HEK293 (cell line): ENCODE measurements around the gene PPIA.

Source experiments
- GLI4 ChIP-seq: fragments of 450-650 bp; formaldehyde crosslinking; IDR thresholded peaks from 2 replicates; pipeline ENCODE4 v1.5.1; 2016; ENCODE audit warnings: missing biosample characterization, missing genetic modification characterization
- YY1 ChIP-seq: fragments of 450-650 bp; formaldehyde crosslinking; IDR thresholded peaks from 2 replicates; pipeline ENCODE4 v1.5.1; 2018; ENCODE audit warnings: missing biosample characterization, missing genetic modification characterization
- ZFP3 ChIP-seq: fragments of 450-650 bp; formaldehyde crosslinking; IDR thresholded peaks from 2 replicates; pipeline ENCODE4 v1.5.1; 2016; ENCODE audit warnings: low read depth, missing biosample characterization, missing genetic modification characterization
- ZNF146 ChIP-seq: fragments of 450-650 bp; formaldehyde crosslinking; IDR thresholded peaks from 2 replicates; pipeline ENCODE4 v1.5.1; 2016; ENCODE audit warnings: missing biosample characterization, missing genetic modification characterization
- ZNF274 ChIP-seq, 2 experiments: fragments of 200-500 bp in 1 of 2; fragments of 450-650 bp in 1 of 2; sonication (Bioruptor generic) in 1 of 2; formaldehyde crosslinking in 1 of 2; IDR thresholded peaks; 2 replicates each; pipeline versions ENCODE4 v1.5.1 to v1.6.1; 2014 to 2016; ENCODE audit warnings: borderline replicate concordance in 1 of 2, inconsistent platforms in 1 of 2, low read length in 1 of 2, missing biosample characterization in 1 of 2, missing genetic modification characterization in 1 of 2
- ZNF311 ChIP-seq: fragments of 450-650 bp; formaldehyde crosslinking; IDR thresholded peaks from 2 replicates; pipeline ENCODE4 v1.5.1; 2017; ENCODE audit warnings: missing biosample characterization, missing genetic modification characterization, borderline replicate concordance
- ZNF658 ChIP-seq: fragments of 450-650 bp; formaldehyde crosslinking; IDR thresholded peaks from 2 replicates; pipeline ENCODE4; 2016; ENCODE audit warnings: missing biosample characterization, missing genetic modification characterization
- ZNF830 ChIP-seq: fragments of 450-650 bp; IDR thresholded peaks from 2 replicates; pipeline ENCODE4 v1.5.0; 2018; ENCODE audit warnings: missing biosample characterization, missing genetic modification characterization, low read depth, mild to moderate bottlenecking, moderate library complexity
- TF ChIP-seq, protein P1 (sequence below): fragments of 450-650 bp; formaldehyde crosslinking; IDR thresholded peaks from 2 replicates; pipeline ENCODE4 v1.5.1; 2016; ENCODE audit warnings: missing biosample characterization, missing genetic modification characterization
- TF ChIP-seq, protein P2 (sequence below): fragments of 450-650 bp; formaldehyde crosslinking; IDR thresholded peaks from 2 replicates; pipeline ENCODE4 v1.5.1; 2016; ENCODE audit warnings: missing biosample characterization, missing genetic modification characterization, low read depth
- TF ChIP-seq, protein P3 (sequence below): fragments of 450-650 bp; formaldehyde crosslinking; IDR thresholded peaks from 2 replicates; pipeline ENCODE4 v1.5.1; 2016; ENCODE audit warnings: missing biosample characterization, missing genetic modification characterization
- TF ChIP-seq, protein P4 (sequence below): fragments of 450-650 bp; formaldehyde crosslinking; IDR thresholded peaks from 2 replicates; pipeline ENCODE4 v1.5.1; 2016; ENCODE audit warnings: missing biosample characterization, missing genetic modification characterization
- TF ChIP-seq, protein P5 (sequence below): fragments of 450-650 bp; formaldehyde crosslinking; optimal IDR thresholded peaks from 2 replicates; pipeline ENCODE3; 2016; ENCODE audit warnings: missing biosample characterization, mild to moderate bottlenecking, missing genetic modification characterization

DNA sequence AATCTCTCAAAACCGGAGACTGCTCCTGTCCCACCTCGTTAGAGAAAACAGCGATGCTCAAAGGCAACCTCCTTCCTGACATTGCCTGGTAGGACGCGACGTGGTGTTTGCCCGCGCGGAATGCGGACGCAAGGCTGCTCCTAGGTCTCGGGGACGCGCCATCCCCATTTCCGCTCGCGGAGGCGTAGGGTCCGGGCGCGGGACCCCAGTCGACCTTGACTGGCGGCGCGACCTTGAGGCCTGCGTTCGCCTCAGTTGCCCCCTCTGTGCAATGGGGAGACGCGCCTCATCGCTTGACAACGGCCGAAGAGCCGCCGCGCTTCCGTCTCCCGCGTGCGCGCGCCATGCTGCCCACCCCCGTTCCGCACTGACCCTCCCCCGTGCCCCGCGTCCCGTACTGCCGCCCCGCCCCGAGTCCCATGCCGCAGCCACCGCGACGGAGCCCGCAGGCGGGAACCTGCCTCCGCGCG lies 412 bp upstream of the PPIA start:
- TF ChIP-seq, protein P1, sequence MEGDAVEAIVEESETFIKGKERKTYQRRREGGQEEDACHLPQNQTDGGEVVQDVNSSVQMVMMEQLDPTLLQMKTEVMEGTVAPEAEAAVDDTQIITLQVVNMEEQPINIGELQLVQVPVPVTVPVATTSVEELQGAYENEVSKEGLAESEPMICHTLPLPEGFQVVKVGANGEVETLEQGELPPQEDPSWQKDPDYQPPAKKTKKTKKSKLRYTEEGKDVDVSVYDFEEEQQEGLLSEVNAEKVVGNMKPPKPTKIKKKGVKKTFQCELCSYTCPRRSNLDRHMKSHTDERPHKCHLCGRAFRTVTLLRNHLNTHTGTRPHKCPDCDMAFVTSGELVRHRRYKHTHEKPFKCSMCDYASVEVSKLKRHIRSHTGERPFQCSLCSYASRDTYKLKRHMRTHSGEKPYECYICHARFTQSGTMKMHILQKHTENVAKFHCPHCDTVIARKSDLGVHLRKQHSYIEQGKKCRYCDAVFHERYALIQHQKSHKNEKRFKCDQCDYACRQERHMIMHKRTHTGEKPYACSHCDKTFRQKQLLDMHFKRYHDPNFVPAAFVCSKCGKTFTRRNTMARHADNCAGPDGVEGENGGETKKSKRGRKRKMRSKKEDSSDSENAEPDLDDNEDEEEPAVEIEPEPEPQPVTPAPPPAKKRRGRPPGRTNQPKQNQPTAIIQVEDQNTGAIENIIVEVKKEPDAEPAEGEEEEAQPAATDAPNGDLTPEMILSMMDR: no peak
- TF ChIP-seq GLI4 (tag by site-specific recombination) (peak; percentile 56), ZNF146 (tag by site-specific recombination) (peak; percentile 33; the same call in 1 of the 2 replicates), ZFP3 (tag by site-specific recombination) (no peak), ZNF830 (tag by site-specific recombination) (no peak), ZNF658 (no peak), YY1 (peak; percentile 82), ZNF274 (IDR thresholded peaks at IDR 0.05; ENCODE audit: low read length) (no peak), ZNF274 (tag by site-specific recombination; IDR thresholded peaks at IDR 0.05; ENCODE audit: borderline replicate concordance) (no peak), ZNF311 (tag by site-specific recombination) (no peak)
- TF ChIP-seq, protein P2, sequence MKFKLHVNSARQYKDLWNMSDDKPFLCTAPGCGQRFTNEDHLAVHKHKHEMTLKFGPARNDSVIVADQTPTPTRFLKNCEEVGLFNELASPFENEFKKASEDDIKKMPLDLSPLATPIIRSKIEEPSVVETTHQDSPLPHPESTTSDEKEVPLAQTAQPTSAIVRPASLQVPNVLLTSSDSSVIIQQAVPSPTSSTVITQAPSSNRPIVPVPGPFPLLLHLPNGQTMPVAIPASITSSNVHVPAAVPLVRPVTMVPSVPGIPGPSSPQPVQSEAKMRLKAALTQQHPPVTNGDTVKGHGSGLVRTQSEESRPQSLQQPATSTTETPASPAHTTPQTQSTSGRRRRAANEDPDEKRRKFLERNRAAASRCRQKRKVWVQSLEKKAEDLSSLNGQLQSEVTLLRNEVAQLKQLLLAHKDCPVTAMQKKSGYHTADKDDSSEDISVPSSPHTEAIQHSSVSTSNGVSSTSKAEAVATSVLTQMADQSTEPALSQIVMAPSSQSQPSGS (tag by site-specific recombination): no peak
- TF ChIP-seq, protein P3, sequence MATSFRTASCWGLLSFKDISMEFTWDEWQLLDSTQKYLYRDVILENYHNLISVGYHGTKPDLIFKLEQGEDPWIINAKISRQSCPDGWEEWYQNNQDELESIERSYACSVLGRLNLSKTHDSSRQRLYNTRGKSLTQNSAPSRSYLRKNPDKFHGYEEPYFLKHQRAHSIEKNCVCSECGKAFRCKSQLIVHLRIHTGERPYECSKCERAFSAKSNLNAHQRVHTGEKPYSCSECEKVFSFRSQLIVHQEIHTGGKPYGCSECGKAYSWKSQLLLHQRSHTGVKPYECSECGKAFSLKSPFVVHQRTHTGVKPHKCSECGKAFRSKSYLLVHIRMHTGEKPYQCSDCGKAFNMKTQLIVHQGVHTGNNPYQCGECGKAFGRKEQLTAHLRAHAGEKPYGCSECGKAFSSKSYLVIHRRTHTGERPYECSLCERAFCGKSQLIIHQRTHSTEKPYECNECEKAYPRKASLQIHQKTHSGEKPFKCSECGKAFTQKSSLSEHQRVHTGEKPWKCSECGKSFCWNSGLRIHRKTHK: no peak
- TF ChIP-seq, protein P4, sequence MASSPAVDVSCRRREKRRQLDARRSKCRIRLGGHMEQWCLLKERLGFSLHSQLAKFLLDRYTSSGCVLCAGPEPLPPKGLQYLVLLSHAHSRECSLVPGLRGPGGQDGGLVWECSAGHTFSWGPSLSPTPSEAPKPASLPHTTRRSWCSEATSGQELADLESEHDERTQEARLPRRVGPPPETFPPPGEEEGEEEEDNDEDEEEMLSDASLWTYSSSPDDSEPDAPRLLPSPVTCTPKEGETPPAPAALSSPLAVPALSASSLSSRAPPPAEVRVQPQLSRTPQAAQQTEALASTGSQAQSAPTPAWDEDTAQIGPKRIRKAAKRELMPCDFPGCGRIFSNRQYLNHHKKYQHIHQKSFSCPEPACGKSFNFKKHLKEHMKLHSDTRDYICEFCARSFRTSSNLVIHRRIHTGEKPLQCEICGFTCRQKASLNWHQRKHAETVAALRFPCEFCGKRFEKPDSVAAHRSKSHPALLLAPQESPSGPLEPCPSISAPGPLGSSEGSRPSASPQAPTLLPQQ: peak; percentile 71; the same call in 1 of the 2 replicates
- TF ChIP-seq, protein P5, sequence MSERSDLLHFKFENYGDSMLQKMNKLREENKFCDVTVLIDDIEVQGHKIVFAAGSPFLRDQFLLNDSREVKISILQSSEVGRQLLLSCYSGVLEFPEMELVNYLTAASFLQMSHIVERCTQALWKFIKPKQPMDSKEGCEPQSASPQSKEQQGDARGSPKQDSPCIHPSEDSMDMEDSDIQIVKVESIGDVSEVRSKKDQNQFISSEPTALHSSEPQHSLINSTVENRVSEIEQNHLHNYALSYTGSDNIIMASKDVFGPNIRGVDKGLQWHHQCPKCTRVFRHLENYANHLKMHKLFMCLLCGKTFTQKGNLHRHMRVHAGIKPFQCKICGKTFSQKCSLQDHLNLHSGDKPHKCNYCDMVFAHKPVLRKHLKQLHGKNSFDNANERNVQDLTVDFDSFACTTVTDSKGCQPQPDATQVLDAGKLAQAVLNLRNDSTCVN (tag by site-specific recombination): peak; percentile 99
